CD4-positive, CD25-positive, alpha-beta regulatory T cell (primary cell): ENCODE results near the gene ACE. TPM values are rescaled to one million over a fixed set of nuclear protein-coding genes. Genes with fewer than 3 reads are reported as not detected.

ENCODE experiments used
- ATAC-seq, 2 donors: fragments of 150-1000 bp; cut with Tn5 transposase; one replicate each; pipeline ENCODE4 v1.10.0; 2021; ENCODE audit warnings: low read depth in 2 of 2, moderate number of reproducible peaks in 2 of 2, moderate library complexity in 1 of 2
- DNase-seq, 3 donors: peaks; one replicate each; pipeline versions ENCODE4 v3.0.0 to v3.0.0-alpha.2; 2012 to 2022; ENCODE audit warnings: mixed read lengths in 1 of 3
- H3K27ac ChIP-seq: one replicate; pipeline ENCODE4 v1.7.0; 2013; ENCODE audit warnings: mild to moderate bottlenecking, low read length; ENCODE audit not compliant: insufficient read depth, poor library complexity, severe bottlenecking
- H3K27me3 ChIP-seq: one replicate; pipeline ENCODE4 v1.7.0; 2013; ENCODE audit warnings: low read length; ENCODE audit not compliant: control insufficient read depth, insufficient read depth
- H3K36me3 ChIP-seq: one replicate; pipeline ENCODE4 v1.7.0; 2013; ENCODE audit warnings: mild to moderate bottlenecking, low read length, moderate library complexity; ENCODE audit not compliant: control insufficient read depth, insufficient read depth
- H3K4me1 ChIP-seq: 2 replicates; pipeline ENCODE4 v1.7.0; 2013; ENCODE audit warnings: mild to moderate bottlenecking, low read length; ENCODE audit not compliant: insufficient read depth, control insufficient read depth, poor library complexity, severe bottlenecking
- H3K4me3 ChIP-seq: one replicate; pipeline ENCODE4 v1.7.0; 2013; ENCODE audit warnings: low read depth, mild to moderate bottlenecking, low read length, moderate library complexity
- H3K9me3 ChIP-seq, 2 experiments: 1 replicate in 1 of 2; 2 replicates in 1 of 2; pipeline ENCODE4 v1.7.0; 2013; ENCODE audit warnings: low read length in 2 of 2, mild to moderate bottlenecking in 1 of 2, moderate library complexity in 1 of 2; ENCODE audit not compliant: control insufficient read depth in 2 of 2
- H3K27ac Mint-ChIP-seq, 3 donors: one replicate each; pipeline ENCODE4 v1.8.0; 2020 to 2022; ENCODE audit warnings: mild to moderate bottlenecking in 3 of 3, mixed read lengths in 3 of 3, moderate library complexity in 2 of 3
- H3K27me3 Mint-ChIP-seq: one replicate; pipeline ENCODE4 v1.8.0; 2022; ENCODE audit warnings: mild to moderate bottlenecking, mixed read lengths
- H3K36me3 Mint-ChIP-seq: one replicate; pipeline ENCODE4 v1.8.0; 2020; ENCODE audit warnings: mixed read lengths
- H3K4me1 Mint-ChIP-seq, 4 donors: one replicate each; pipeline ENCODE4 v1.8.0; 2020 to 2022; ENCODE audit warnings: mixed read lengths in 4 of 4, mild to moderate bottlenecking in 1 of 4
- H3K4me3 Mint-ChIP-seq, 4 donors: one replicate each; pipeline ENCODE4 v1.8.0; 2020 to 2022; ENCODE audit warnings: mild to moderate bottlenecking in 4 of 4, mixed read lengths in 4 of 4, moderate library complexity in 3 of 4
- H3K9me3 Mint-ChIP-seq, 7 donors: one replicate each; pipeline ENCODE4 v1.8.0; 2020 to 2022; ENCODE audit warnings: mixed read lengths in 7 of 7, mild to moderate bottlenecking in 3 of 7, moderate library complexity in 2 of 7
- polyA plus RNA-seq, 4 donors: library from polyadenylated mRNA; unstranded; fragments of 300-500 nt; fragmentation: Illumina TruSeq; gene quantifications; one replicate each; pipeline ENCODE4 v1.2.3, GENCODE V29; 2021
- total RNA-seq: library from RNA; stranded (reverse); gene quantifications from one replicate; pipeline ENCODE4 v1.2.3, GENCODE V29; 2022

Gene ACE
- total and polyA plus RNA-seq, 5 donors from 2014 or later, result 0.15 to 4.2 TPM; not detected in 3

- Histone ChIP-seq H3K27me3 (no peaks in the 10 kb centered on the region), H3K9me3 (no peaks in the 10 kb centered on the region), H3K4me1 (no peaks in the 10 kb centered on the region), H3K27ac (no peak overlapping the region), H3K4me3 (no peak overlapping the region), H3K36me3 (no peaks in the 10 kb centered on the region)
- Mint-ChIP-seq H3K9me3 (peaks cover 0 to 3% (median 0%) of the 10 kb centered on the region in 7 donors), H3K36me3 (no peaks in the 10 kb centered on the region), H3K4me1 (peaks cover 0 to 8% (median 0%) of the 10 kb centered on the region in 4 donors), H3K4me3 (no peak overlapping the region), H3K27me3 (peaks cover 29% of the 10 kb centered on the region), H3K27ac (no peak overlapping the region)
- no peak for DNase-seq
- ATAC-seq, result no peak
Observed at GRCh38 chr17:63525190-63525946, 48.5 kb downstream of the ACE start.

- Histone ChIP-seq H3K4me1 (no peaks in the 10 kb centered on the region), H3K4me3 (no peak overlapping the region), H3K36me3 (no peaks in the 10 kb centered on the region), H3K27me3 (no peaks in the 10 kb centered on the region), H3K27ac (no peak overlapping the region), H3K9me3 (no peaks in the 10 kb centered on the region)
- H3K36me3 Mint-ChIP-seq, result no peaks in the 10 kb centered on the region
- H3K27ac Mint-ChIP-seq, result no peak overlapping the region
- H3K4me1 Mint-ChIP-seq, result peaks cover 0 to 8% (median 0%) of the 10 kb centered on the region in 4 donors
- H3K9me3 Mint-ChIP-seq, result peaks cover 0 to 3% (median 0%) of the 10 kb centered on the region in 7 donors
- peaks cover 27% of the 10 kb centered on the region for H3K27me3 Mint-ChIP-seq
- ATAC-seq (no peak), DNase-seq (no peak)
- H3K4me3 Mint-ChIP-seq, result no peak overlapping the region
Observed at GRCh38 chr17:63526861-63527260, 50.0 kb downstream of the ACE start.

- Mint-ChIP-seq H3K4me1 (peaks cover 0 to 8% (median 0%) of the 10 kb centered on the region in 4 donors), H3K36me3 (no peaks in the 10 kb centered on the region), H3K27ac (no peak overlapping the region), H3K9me3 (peaks cover 0 to 3% (median 0%) of the 10 kb centered on the region in 7 donors), H3K27me3 (peaks cover 19% of the 10 kb centered on the region), H3K4me3 (no peak overlapping the region)
- H3K9me3 ChIP-seq, result no peaks in the 10 kb centered on the region
- no peaks in the 10 kb centered on the region for H3K4me1 ChIP-seq
- no peak for DNase-seq
- H3K27me3 ChIP-seq, result no peaks in the 10 kb centered on the region
- H3K4me3 ChIP-seq, result no peak overlapping the region
- H3K36me3 ChIP-seq, result no peaks in the 10 kb centered on the region
- H3K27ac ChIP-seq, result no peak overlapping the region
- no peak for ATAC-seq
Observed at GRCh38 chr17:63528183-63528582, 51.3 kb downstream of the ACE start.

GRCh38 chr17:63529711-63530556, 53.1 kb downstream of the ACE start:
- ATAC-seq, result no peak
- H3K36me3 Mint-ChIP-seq, result no peaks in the 10 kb centered on the region
- H3K36me3 ChIP-seq, result no peaks in the 10 kb centered on the region
- H3K27ac Mint-ChIP-seq, result no peak overlapping the region
- no peaks in the 10 kb centered on the region for H3K4me1 Mint-ChIP-seq
- H3K27ac ChIP-seq, result no peak overlapping the region
- peaks cover 8% of the 10 kb centered on the region for H3K27me3 Mint-ChIP-seq
- no peaks in the 10 kb centered on the region for H3K27me3 ChIP-seq
- no peak overlapping the region for H3K4me3 Mint-ChIP-seq
- DNase-seq, result no peak
- H3K9me3 ChIP-seq, result no peaks in the 10 kb centered on the region
- no peaks in the 10 kb centered on the region for H3K4me1 ChIP-seq
- peaks cover 0 to 2% (median 0%) of the 10 kb centered on the region in 7 donors for H3K9me3 Mint-ChIP-seq
- no peak overlapping the region for H3K4me3 ChIP-seq

- no peak overlapping the region for H3K27ac ChIP-seq
- ATAC-seq, result no peak
- no peaks in the 10 kb centered on the region for H3K4me1 Mint-ChIP-seq
- H3K27ac Mint-ChIP-seq, result no peak overlapping the region
- H3K9me3 Mint-ChIP-seq, result peaks cover 0 to 2% (median 0%) of the 10 kb centered on the region in 7 donors
- H3K4me1 ChIP-seq, result no peaks in the 10 kb centered on the region
- no peak overlapping the region for H3K4me3 ChIP-seq
- DNase-seq, result no peak
- no peaks in the 10 kb centered on the region for H3K36me3 Mint-ChIP-seq
- H3K9me3 ChIP-seq, result no peaks in the 10 kb centered on the region
- H3K27me3 ChIP-seq, result no peaks in the 10 kb centered on the region
- no peak overlapping the region for H3K4me3 Mint-ChIP-seq
- no peaks in the 10 kb centered on the region for H3K36me3 ChIP-seq
- peaks cover 3% of the 10 kb centered on the region for H3K27me3 Mint-ChIP-seq
Observed at GRCh38 chr17:63530557-63531021, 53.7 kb downstream of the ACE start.

GRCh38 chr17:63531022-63531965, 54.4 kb downstream of the ACE start:
- DNase-seq (no peak), ATAC-seq (no peak)
- H3K4me3 ChIP-seq, result no peak overlapping the region
- H3K27me3 ChIP-seq, result no peaks in the 10 kb centered on the region
- H3K4me1 Mint-ChIP-seq, result no peaks in the 10 kb centered on the region
- H3K27ac Mint-ChIP-seq, result peak overlapping the region in 1 of 3 donors; percentile 48
- H3K9me3 ChIP-seq, result no peaks in the 10 kb centered on the region
- H3K27me3 Mint-ChIP-seq, result no peaks in the 10 kb centered on the region
- no peaks in the 10 kb centered on the region for H3K36me3 ChIP-seq
- no peaks in the 10 kb centered on the region for H3K4me1 ChIP-seq
- H3K36me3 Mint-ChIP-seq, result no peaks in the 10 kb centered on the region
- H3K27ac ChIP-seq, result no peak overlapping the region
- H3K9me3 Mint-ChIP-seq, result peaks cover 0 to 2% (median 0%) of the 10 kb centered on the region in 7 donors
- H3K4me3 Mint-ChIP-seq, result no peak overlapping the region

- peaks cover 0 to 2% (median 0%) of the 10 kb centered on the region in 7 donors for H3K9me3 Mint-ChIP-seq
- Histone ChIP-seq H3K4me1 (peaks cover 6% of the 10 kb centered on the region), H3K27me3 (no peaks in the 10 kb centered on the region), H3K27ac (no peak overlapping the region), H3K36me3 (no peaks in the 10 kb centered on the region), H3K9me3 (no peaks in the 10 kb centered on the region), H3K4me3 (no peak overlapping the region)
- peaks cover 7% of the 10 kb centered on the region for H3K27me3 Mint-ChIP-seq
- DNase-seq (no peak), ATAC-seq (no peak)
- no peak overlapping the region for H3K27ac Mint-ChIP-seq
- H3K4me1 Mint-ChIP-seq, result peaks cover 0 to 3% (median 0%) of the 10 kb centered on the region in 4 donors
- H3K36me3 Mint-ChIP-seq, result no peaks in the 10 kb centered on the region
- H3K4me3 Mint-ChIP-seq, result no peak overlapping the region
Observed at GRCh38 chr17:63533433-63534077, 56.7 kb downstream of the ACE start.
